ENCODE results near the gene BCCIP.
A peak's percentile ranks its signal among the peaks of the same experiment; 100 is the strongest.

Gene BCCIP

GRCh38 chr10:125822878-125823662, at the start of gene BCCIP, which contains the start of gene UROS:
Gene BCCIP, plus strand, starts transcription at chr10:125823546. Its CDS starts 12 bp downstream, at chr10:125823558.
Gene UROS, minus strand, starts transcription at chr10:125823258. Its CDS starts 6,759 bp downstream, at chr10:125816499.
- peak; percentile 90 for DNase-seq

GRCh38 chr10:125773687-125774543, 49.4 kb upstream of the BCCIP start:
- DNase-seq: no peak

- DNase-seq: no peak
These were observed 48.7 kb upstream of the BCCIP start for GRCh38 chr10:125774581-125775191.

- no peak for DNase-seq
These were observed 47.7 kb upstream of the BCCIP start, which contains the start of gene MMP21 for GRCh38 chr10:125775491-125776106. Gene MMP21, minus strand, starts transcription at chr10:125775821. Its CDS starts 0 bp downstream, at chr10:125775821.

GRCh38 chr10:125777806-125778205, 45.5 kb upstream of the BCCIP start:
- no peak for DNase-seq

GRCh38 chr10:125778556-125778955, 44.8 kb upstream of the BCCIP start:
- DNase-seq: no peak

- peak; percentile 8 for DNase-seq
These were observed 43.7 kb upstream of the BCCIP start for GRCh38 chr10:125779403-125780327.

DNA sequence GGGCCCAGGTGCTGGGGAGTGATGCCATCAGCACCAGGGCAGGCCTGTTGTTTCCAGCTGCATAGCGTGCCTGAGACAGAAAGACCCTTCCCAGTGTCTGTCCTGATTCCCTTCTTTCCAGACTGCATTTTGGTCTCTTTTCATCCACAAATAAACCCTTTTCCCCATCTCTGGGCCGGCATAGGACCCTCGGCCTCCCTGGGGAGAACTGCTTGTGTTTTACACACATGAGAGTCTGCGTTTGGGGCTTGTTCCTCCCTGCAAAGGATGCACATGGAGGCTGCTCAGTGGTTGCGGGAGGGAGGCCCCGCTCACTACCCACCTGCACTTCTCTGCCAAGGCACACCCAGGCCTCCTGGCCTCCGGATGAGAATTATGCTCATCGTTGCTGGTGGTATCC, 42.0 kb upstream of the BCCIP start:
- DNase-seq: no peak

DNA sequence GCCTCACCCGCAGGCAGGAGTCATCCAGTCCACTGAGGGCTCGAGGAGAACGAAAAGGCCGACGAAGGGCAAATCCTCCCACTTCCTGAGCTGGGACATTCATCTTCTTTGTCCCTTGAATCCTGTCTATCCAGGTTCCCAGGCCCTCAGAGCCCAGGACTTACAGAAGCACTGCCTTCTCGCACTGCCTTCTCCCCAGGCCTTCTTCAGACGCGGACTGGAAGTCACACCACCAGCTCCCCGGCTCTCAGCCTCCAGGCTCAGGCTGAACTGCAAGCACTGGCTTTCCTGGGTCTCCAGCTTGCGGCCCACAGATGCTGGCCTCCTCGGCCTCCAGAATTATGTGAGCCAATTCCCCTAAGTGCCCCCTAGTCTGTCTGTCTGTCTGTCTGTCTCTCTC, 41.3 kb upstream of the BCCIP start:
- no peak for DNase-seq

DNA sequence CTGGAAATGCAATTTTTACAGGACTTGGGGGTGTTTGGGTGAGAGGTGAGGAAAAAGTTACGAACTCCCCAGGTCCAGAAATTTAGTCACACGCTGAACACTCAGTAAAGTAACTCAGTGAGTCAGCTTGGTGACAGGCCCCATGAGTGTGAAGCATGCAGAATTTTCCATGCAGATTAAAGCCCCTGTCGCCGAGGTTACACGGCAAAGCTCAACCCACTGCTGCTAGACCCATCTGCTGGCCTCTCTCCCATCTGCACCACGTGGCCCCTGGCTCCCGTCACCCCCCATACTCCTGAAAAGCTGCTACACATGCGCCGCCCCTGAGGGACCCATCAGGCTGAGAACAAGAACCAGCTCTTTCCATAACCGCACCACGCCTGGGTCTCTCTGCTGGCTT, 40.7 kb upstream of the BCCIP start:
- no peak for DNase-seq

- no peak for DNase-seq
These were observed 39.9 kb upstream of the BCCIP start for GRCh38 chr10:125783408-125783807.

DNA sequence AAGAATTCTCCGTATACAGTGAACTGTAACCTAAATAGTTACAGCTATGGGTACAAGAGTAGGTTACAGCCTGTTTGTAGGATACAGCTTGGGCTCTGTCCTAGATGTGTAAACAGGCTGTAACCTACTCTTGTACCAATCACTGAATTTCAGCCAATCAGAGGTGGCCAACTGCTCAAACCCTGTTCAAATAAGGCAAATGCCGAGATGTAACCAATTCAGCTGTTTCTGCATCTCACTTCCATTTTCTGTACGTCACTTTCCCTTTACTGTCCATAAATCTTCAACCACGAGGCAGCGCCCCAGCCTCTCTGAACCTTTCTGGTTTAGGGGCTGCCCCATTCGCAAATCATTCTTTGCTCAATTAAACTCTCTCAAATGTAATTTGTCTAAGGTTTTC, 39.4 kb upstream of the BCCIP start:
- no peak for DNase-seq

- DNase-seq: no peak
These were observed 37.6 kb upstream of the BCCIP start for GRCh38 chr10:125785791-125786190.

DNA sequence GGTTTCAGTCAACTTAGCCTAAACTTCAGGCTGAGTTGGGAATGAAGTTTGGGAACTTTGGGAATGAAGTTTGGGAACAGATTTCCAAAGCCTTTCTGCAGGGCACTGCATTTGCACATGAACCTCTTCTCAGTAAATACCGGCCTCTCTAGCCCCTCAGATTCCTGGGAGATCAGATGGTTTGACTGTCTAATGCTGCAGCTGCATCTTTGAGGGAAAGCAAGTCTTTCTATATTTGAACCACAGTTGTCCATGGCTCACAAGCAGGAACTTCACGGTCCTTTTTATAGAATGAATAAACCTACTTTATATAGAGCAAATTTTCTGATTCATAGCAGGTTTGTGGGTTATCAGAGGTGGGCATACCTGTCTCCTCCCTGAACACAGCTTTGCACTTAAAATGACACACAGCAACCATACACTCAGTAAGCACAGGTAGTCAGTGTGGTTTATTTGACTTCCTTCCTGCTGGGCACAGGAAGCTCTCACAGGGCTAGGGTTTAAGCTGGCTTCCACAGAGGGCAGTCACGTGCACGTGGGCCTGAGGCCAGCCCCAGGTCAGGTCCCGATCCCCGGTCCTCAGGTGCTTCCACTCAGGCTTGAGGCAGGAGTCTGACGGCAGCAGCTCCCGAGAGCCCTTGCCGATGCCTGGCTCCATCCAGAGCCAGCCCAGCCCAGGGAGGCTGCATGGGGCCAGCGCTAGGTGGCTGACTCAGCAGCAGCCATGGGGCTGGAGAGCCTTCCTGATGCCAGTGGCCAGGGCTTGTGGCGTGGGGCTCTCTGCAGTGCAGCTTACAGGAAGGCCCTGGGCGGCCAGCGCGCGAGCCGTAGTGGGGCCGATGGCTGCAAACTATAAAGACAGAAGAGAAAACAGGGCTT, 35.0 kb upstream of the BCCIP start:
- DNase-seq: peak; percentile 6

- DNase-seq: no peak
These were observed 30.7 kb upstream of the BCCIP start for GRCh38 chr10:125792342-125793300.

DNA sequence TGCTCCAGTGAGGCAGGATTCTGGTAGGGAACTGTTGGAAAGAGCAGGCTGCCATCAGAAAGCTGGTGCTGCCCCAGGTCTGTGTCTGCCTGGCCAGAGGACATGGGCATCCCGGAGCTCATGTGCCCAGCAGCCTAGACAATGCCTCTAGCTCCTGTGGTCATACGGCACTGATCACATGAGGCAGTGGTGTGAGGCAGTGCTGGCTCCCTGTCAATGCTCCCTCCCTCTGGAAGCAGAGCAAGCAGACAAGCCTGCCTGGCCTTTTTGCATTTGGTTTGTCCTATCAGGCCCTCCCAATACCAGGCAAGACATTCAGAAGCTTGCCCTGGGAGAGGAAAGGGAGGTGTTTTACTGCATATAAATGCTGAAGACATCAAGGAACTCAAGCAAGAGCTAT, 28.2 kb upstream of the BCCIP start:
- no peak for DNase-seq

- no peak for DNase-seq
These were observed 27.6 kb upstream of the BCCIP start for GRCh38 chr10:125795637-125796190.

GRCh38 chr10:125797424-125797823, 25.9 kb upstream of the BCCIP start:
- DNase-seq: no peak

- DNase-seq: no peak
These were observed 25.2 kb upstream of the BCCIP start for GRCh38 chr10:125797994-125798662.
